Measurements from ENCODE around the gene OR2T33. TPM values are rescaled to one million over a fixed set of nuclear protein-coding genes. Genes with fewer than 3 reads are reported as not detected.

Gene OR2T33
- total and polyA plus RNA-seq, 2 donors (not counting 3 experiments of a cell fraction or from before 2014, with no cell fraction given), result not detected

DNA sequence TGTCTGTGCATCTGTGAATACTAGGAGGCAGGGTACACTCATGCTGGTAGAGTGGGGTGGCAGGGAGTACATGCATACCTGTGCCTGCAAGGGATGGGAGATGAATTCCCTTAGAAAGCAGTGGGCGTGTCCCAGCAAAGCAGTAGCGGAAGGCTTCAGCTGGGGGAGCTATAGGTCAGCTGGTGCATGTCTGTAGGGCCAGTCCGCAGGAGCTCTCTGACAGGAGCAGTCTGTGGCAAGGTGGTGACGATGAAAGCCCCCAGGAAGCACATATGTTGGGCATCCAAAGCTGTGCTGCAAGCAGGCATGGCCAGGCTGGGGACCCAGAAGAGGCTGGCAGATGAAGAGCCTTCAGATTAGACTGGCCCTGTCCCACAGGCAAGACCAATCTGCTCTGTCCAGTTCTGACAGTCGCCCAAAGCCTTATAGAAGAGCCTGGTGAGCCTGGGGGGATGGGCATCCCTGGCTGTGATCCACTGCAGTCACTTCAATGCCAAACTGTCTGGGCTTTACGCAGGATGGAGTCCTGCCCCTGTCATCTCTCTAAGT is 48.3 kb downstream of the OR2T33 start:
- Histone ChIP-seq H3K9me3 (replicated peaks; ENCODE audit: control insufficient read depth, insufficient read depth, low read length) (peaks cover 2% of the 10 kb centered on the region), H3K4me2 (ENCODE audit: insufficient read depth, low read length) (no peak overlapping the region), H4K20me1 (replicated peaks; ENCODE audit: control insufficient read depth, extremely low read depth, insufficient read depth, low read length) (no peaks in the 10 kb centered on the region), H3K9ac (replicated peaks; ENCODE audit: extremely low read depth, insufficient read depth, low read length) (no peak overlapping the region), H3K27me3 (ENCODE audit: control insufficient read depth in 2 of 2, insufficient read depth in 2 of 2, low read length in 2 of 2) (no peaks in the 10 kb centered on the region), H3K27ac (ENCODE audit: insufficient read depth, low read depth, low read length) (no peak overlapping the region), H3K4me3 (replicated peaks in 1 of 3; ENCODE audit: insufficient read depth in 1 of 3, low read depth in 1 of 3, low read length in 3 of 3) (no peak overlapping the region), H3K9me1 (replicated peaks; ENCODE audit: control insufficient read depth, extremely low read depth, insufficient read depth, low read length) (no peaks in the 10 kb centered on the region), H2AFZ (ENCODE audit: low read depth, low read length) (no peak overlapping the region), H3K36me3 (ENCODE audit: control insufficient read depth in 2 of 2, extremely low read depth in 1 of 2, insufficient read depth in 2 of 2, low read length in 2 of 2) (no peaks in the 10 kb centered on the region), H3K79me2 (ENCODE audit: control insufficient read depth, insufficient read depth, low read length) (no peaks in the 10 kb centered on the region), H3K4me1 (ENCODE audit: control insufficient read depth, extremely low read depth, insufficient read depth, low read length) (no peaks in the 10 kb centered on the region)
- DNase-seq (ENCODE audit: low read depth, low spot score) (no peak), FAIRE-seq (no peak)
- dilution Hi-C loops (cut with MboI; ENCODE audit: extremely low pct_ligation_motif_present, low sequenced_read_pairs) (no loop called here), intact Hi-C loops (cut with micrococcal nuclease) (no loop called here)
- TF ChIP-seq MYC (IDR thresholded peaks at IDR 0.05; ENCODE audit: low read depth, low read length) (no peak), FOS (IDR thresholded peaks at IDR 0.05; ENCODE audit: borderline replicate concordance, insufficient read depth, low read length) (no peak), GATA2 (IDR thresholded peaks at IDR 0.05; ENCODE audit: insufficient read depth, insufficient read length, low read depth, low read length) (no peak), JUN (IDR thresholded peaks at IDR 0.05; ENCODE audit: borderline replicate concordance, insufficient read depth, insufficient read length, low read depth) (no peak), POLR2A (IDR thresholded peaks at IDR 0.05; ENCODE audit: low read depth, low read length) (no peak), EZH2 (IDR thresholded peaks at IDR 0.05; ENCODE audit: borderline replicate concordance, low read depth, low read length, severe bottlenecking) (no peak), POLR2AphosphoS5 (IDR thresholded peaks at IDR 0.05; ENCODE audit: insufficient read depth, low read depth, low read length) (no peak)
- TF ChIP-seq, protein P1, sequence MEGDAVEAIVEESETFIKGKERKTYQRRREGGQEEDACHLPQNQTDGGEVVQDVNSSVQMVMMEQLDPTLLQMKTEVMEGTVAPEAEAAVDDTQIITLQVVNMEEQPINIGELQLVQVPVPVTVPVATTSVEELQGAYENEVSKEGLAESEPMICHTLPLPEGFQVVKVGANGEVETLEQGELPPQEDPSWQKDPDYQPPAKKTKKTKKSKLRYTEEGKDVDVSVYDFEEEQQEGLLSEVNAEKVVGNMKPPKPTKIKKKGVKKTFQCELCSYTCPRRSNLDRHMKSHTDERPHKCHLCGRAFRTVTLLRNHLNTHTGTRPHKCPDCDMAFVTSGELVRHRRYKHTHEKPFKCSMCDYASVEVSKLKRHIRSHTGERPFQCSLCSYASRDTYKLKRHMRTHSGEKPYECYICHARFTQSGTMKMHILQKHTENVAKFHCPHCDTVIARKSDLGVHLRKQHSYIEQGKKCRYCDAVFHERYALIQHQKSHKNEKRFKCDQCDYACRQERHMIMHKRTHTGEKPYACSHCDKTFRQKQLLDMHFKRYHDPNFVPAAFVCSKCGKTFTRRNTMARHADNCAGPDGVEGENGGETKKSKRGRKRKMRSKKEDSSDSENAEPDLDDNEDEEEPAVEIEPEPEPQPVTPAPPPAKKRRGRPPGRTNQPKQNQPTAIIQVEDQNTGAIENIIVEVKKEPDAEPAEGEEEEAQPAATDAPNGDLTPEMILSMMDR (IDR thresholded peaks at IDR 0.05; ENCODE audit: extremely low read depth in 1 of 2, insufficient read depth in 1 of 2, low read depth in 1 of 2, low read length in 2 of 2), result no peak
- no TSS peak for BruUV-seq (replicated peaks)
- CTCF ChIA-PET, result no interaction called here
- POLR2A ChIA-PET, result no interaction called here
